ENCODE measurements around the gene EIF5A.
A peak's percentile ranks its signal among the peaks of the same experiment; 100 is the strongest.

Gene EIF5A

GRCh38 chr17:7281074-7281952 lies 26.1 kb upstream of the EIF5A start, which contains the start of gene SLC2A4:
Gene SLC2A4 (plus strand): TSS chr17:7281718. CDS start chr17:7281935, 217 bp downstream.
- H3K4me3 ChIP-seq (ENCODE audit: low read length), result peak within 1 kb of the TSS; percentile 53
- DNase-seq (ENCODE audit: low read depth), result peak; percentile 78
- TF ChIP-seq, protein P1, sequence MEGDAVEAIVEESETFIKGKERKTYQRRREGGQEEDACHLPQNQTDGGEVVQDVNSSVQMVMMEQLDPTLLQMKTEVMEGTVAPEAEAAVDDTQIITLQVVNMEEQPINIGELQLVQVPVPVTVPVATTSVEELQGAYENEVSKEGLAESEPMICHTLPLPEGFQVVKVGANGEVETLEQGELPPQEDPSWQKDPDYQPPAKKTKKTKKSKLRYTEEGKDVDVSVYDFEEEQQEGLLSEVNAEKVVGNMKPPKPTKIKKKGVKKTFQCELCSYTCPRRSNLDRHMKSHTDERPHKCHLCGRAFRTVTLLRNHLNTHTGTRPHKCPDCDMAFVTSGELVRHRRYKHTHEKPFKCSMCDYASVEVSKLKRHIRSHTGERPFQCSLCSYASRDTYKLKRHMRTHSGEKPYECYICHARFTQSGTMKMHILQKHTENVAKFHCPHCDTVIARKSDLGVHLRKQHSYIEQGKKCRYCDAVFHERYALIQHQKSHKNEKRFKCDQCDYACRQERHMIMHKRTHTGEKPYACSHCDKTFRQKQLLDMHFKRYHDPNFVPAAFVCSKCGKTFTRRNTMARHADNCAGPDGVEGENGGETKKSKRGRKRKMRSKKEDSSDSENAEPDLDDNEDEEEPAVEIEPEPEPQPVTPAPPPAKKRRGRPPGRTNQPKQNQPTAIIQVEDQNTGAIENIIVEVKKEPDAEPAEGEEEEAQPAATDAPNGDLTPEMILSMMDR (conservative IDR thresholded peaks at IDR 0.05; ENCODE audit: low read depth, low read length), result no peak

- no peak for DNase-seq (ENCODE audit: low read depth)
- TF ChIP-seq, protein P1 (conservative IDR thresholded peaks at IDR 0.05; ENCODE audit: low read depth, low read length), result no peak
- H3K4me3 ChIP-seq (ENCODE audit: low read length), result peak overlapping the region; percentile 53
These were observed 25.3 kb upstream of the EIF5A start for GRCh38 chr17:7281953-7282751.

GRCh38 chr17:7282752-7283321 lies 24.6 kb upstream of the EIF5A start:
- no peak overlapping the region for H3K4me3 ChIP-seq (ENCODE audit: low read length)
- TF ChIP-seq, protein P1 (conservative IDR thresholded peaks at IDR 0.05; ENCODE audit: low read depth, low read length), result no peak
- DNase-seq (ENCODE audit: low read depth), result no peak

DNA sequence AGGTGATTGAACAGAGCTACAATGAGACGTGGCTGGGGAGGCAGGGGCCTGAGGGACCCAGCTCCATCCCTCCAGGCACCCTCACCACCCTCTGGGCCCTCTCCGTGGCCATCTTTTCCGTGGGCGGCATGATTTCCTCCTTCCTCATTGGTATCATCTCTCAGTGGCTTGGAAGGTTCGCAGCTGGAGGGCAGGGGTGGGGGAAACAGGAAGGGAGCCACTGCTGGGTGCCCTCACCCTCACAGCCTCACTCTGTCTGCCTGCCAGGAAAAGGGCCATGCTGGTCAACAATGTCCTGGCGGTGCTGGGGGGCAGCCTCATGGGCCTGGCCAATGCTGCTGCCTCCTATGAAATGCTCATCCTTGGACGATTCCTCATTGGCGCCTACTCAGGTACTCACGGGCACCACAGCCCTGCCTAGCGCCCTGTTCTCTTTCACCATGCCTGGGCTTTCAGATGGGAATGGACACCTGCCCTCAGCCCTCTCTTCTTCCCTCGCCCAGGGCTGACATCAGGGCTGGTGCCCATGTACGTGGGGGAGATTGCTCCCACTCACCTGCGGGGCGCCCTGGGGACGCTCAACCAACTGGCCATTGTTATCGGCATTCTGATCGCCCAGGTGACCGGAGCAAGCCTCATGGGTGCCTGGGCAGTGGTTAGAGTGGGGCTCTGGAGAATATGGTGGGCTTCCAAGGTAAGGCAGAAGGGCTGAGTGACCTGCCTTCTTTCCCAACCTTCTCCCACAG lies 23.8 kb upstream of the EIF5A start:
- H3K4me3 ChIP-seq (ENCODE audit: low read length), result no peak overlapping the region
- DNase-seq (ENCODE audit: low read depth), result no peak
- TF ChIP-seq, protein P1 (conservative IDR thresholded peaks at IDR 0.05; ENCODE audit: low read depth, low read length), result no peak

- TF ChIP-seq, protein P1 (conservative IDR thresholded peaks at IDR 0.05; ENCODE audit: low read depth, low read length), result no peak
- DNase-seq (ENCODE audit: low read depth), result no peak
- no peak overlapping the region for H3K4me3 ChIP-seq (ENCODE audit: low read length)
These were observed 22.5 kb upstream of the EIF5A start for GRCh38 chr17:7284911-7285310.

DNA sequence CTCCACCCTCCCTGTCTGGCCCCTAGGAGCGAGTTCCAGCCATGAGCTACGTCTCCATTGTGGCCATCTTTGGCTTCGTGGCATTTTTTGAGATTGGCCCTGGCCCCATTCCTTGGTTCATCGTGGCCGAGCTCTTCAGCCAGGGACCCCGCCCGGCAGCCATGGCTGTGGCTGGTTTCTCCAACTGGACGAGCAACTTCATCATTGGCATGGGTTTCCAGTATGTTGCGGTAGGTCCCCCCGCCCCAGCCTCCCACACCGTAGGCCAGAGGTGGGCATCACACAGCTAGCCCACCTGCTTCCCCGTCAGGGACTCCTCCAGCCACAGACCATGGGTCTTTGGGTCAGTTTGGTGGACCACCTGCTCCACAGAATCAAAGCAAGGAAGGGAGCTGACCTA lies 21.7 kb upstream of the EIF5A start:
- TF ChIP-seq, protein P1 (conservative IDR thresholded peaks at IDR 0.05; ENCODE audit: low read depth, low read length), result no peak
- no peak overlapping the region for H3K4me3 ChIP-seq (ENCODE audit: low read length)
- DNase-seq (ENCODE audit: low read depth), result no peak
